Activated T-cell treated with anti-CD3 and anti-CD28 coated beads, Interleukin-2, amount 50 U/mL, for 4 hours (primary cell): Measurements from ENCODE around the gene TSC22D2. TPM values are rescaled to one million over a fixed set of nuclear protein-coding genes. Genes with fewer than 3 reads are reported as not detected.
"Not testable (repeated sequence)": the region's sequence is repeated elsewhere in the genome, so short reads cannot be mapped to it uniquely, and the experiment has no call there.

Experiments used
- ATAC-seq, 2 donors: fragments of 200-7000 bp; cut with Tn5 transposase; one replicate each; pipeline ENCODE4 v1.10.0; 2021
- DNase-seq: peaks from one replicate; pipeline ENCODE4 v3.0.0-alpha.2; 2020
- H3K27me3 Mint-ChIP-seq: one replicate; pipeline ENCODE4 v1.8.0; 2021; ENCODE audit warnings: low read depth, mixed read lengths
- H3K36me3 Mint-ChIP-seq: one replicate; pipeline ENCODE4 v1.8.0; 2022; ENCODE audit warnings: mixed read lengths; ENCODE audit not compliant: insufficient read depth
- H3K4me1 Mint-ChIP-seq: one replicate; pipeline ENCODE4 v1.8.0; 2021; ENCODE audit warnings: low read depth, mixed read lengths
- H3K4me3 Mint-ChIP-seq: one replicate; pipeline ENCODE4 v1.8.0; 2021; ENCODE audit warnings: mild to moderate bottlenecking, moderate library complexity, mixed read lengths
- H3K9me3 Mint-ChIP-seq: one replicate; pipeline ENCODE4 v1.8.0; 2021; ENCODE audit warnings: mixed read lengths
- total RNA-seq, 3 donors: library from RNA; stranded (reverse); gene quantifications; one replicate each; pipeline ENCODE4 v1.2.1, GENCODE V29; 2021

TSC22D2 gene
- total RNA-seq, 3 donors from 2014 or later, result 19.5 to 20.9 (median 20.6) TPM

DNA sequence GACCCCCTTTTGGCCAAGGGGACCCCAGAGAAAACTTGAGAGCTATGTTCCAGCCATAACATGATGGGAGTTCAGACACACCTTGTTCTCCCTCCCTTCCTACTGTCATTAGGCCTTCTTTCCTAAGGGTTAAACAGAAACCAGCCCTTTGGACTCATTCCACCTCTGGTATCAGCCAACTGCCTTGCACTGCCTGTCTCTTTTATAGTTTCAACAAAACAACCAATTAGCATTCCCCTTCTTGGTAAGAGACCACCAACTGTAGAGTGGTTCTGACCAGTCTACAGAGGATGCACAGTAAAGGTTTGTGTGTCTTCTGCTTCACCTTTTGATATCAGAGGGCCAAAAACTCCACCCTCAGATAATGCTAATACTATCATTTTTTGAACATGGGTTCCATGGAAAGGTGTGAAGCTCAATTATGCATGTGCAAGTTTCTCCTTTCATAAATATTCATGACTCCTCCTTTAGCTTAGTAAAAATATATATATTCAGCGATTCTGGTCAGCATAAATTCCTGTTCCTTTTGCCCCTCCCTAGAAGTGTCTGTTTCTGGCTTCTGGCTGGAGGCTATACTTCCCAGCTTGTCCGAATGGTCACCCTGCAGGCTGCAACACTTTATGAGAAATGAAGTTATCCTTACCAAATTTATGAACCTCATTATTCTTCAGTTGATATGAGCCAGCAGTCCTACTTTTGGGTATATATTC is 82.3 kb downstream of the TSC22D2 start:
- DNase-seq (no peak), ATAC-seq (no peak)
- Mint-ChIP-seq H3K9me3 (peaks cover 14% of the 10 kb centered on the region), H3K4me3 (no peak overlapping the region), H3K4me1 (no peaks in the 10 kb centered on the region), H3K27me3 (no peaks in the 10 kb centered on the region), H3K36me3 (peaks cover 2% of the 10 kb centered on the region)

- no peaks in the 10 kb centered on the region for H3K27me3 Mint-ChIP-seq
- no peaks in the 10 kb centered on the region for H3K36me3 Mint-ChIP-seq
- no peaks in the 10 kb centered on the region for H3K4me1 Mint-ChIP-seq
- no peak overlapping the region for H3K4me3 Mint-ChIP-seq
- no peaks in the 10 kb centered on the region for H3K9me3 Mint-ChIP-seq
- ATAC-seq (no peak), DNase-seq (no peak)
These were observed 86.4 kb downstream of the TSC22D2 start for GRCh38 chr3:150494411-150494977.

DNA sequence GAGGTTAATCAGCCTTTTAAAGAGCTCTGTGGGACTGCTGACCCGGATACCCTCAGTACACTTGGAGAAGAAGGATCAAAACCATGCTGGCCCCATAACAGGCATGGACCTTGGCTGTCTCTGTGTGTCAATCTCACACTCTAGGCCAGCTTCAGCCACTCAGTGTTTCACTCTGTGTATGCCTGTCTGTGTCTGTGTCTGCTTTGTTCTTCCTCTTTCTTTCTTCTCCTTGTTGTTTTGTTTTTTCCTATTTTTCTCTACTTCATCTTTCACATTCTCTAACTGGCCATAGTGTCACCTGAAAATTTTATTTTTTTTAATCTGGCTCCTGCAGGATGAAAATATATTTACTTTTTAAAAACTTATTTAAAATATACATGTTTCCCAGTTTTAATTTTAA is 87.1 kb downstream of the TSC22D2 start:
- Mint-ChIP-seq H3K9me3 (no peaks in the 10 kb centered on the region), H3K4me3 (no peak overlapping the region), H3K27me3 (no peaks in the 10 kb centered on the region), H3K4me1 (no peaks in the 10 kb centered on the region), H3K36me3 (no peaks in the 10 kb centered on the region)
- ATAC-seq (no peak), DNase-seq (no peak)

GRCh38 chr3:150495563-150496168 is 87.6 kb downstream of the TSC22D2 start:
- no peak for ATAC-seq

DNA sequence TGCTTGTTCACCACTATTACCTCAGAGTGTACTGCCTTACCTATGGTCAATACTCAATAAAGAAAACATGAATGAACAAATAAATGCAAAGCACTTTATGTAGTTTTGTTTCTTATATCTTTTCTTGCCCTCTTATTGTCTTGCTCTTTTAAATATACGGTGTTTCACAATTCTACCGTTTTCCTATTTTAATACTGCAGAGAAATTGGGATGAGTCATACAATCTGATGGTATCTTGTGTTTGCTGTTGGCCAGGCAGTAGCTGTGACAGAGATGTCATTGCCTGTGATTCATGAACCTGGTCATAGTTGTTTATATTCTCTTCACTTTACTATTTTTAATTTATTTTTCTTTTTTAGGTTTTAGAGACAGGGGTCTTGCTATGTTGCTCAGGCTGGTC is 89.9 kb downstream of the TSC22D2 start:
- no peaks in the 10 kb centered on the region for H3K4me1 Mint-ChIP-seq
- H3K4me3 Mint-ChIP-seq, result no peak overlapping the region
- H3K27me3 Mint-ChIP-seq, result no peaks in the 10 kb centered on the region
- H3K9me3 Mint-ChIP-seq, result peaks cover 4% of the 10 kb centered on the region
- H3K36me3 Mint-ChIP-seq, result no peaks in the 10 kb centered on the region
- no peak for DNase-seq
- no peak for ATAC-seq

More at GRCh38 chr3:150495563-150496168, 87.6 kb downstream of the TSC22D2 start:
- Mint-ChIP-seq H3K4me3 (no peak overlapping the region), H3K9me3 (no peaks in the 10 kb centered on the region), H3K4me1 (no peaks in the 10 kb centered on the region), H3K36me3 (no peaks in the 10 kb centered on the region), H3K27me3 (no peaks in the 10 kb centered on the region)
- DNase-seq, result no peak

DNA sequence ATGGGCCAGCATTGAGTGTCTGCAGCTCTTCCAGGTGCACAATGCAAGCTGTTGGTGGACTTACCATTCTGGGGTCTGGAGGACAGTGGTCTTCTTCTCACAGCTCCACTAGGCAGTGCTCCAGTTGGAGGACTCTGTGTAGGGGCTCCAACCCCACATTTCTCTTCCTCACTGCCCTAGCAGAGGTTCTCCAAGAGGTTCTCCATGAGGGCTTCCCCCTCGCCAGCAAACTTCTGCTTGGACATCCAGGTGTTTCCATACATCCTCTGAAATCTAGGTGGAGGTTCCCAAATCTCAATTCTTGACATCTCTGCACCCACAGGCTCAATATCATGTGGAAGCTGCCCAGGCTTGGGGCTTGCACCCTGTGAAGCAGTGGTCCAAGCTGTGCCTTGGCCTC is 92.9 kb downstream of the TSC22D2 start:
- DNase-seq, ATAC-seq, H3K4me3 Mint-ChIP-seq: not testable (repeated sequence)

DNA sequence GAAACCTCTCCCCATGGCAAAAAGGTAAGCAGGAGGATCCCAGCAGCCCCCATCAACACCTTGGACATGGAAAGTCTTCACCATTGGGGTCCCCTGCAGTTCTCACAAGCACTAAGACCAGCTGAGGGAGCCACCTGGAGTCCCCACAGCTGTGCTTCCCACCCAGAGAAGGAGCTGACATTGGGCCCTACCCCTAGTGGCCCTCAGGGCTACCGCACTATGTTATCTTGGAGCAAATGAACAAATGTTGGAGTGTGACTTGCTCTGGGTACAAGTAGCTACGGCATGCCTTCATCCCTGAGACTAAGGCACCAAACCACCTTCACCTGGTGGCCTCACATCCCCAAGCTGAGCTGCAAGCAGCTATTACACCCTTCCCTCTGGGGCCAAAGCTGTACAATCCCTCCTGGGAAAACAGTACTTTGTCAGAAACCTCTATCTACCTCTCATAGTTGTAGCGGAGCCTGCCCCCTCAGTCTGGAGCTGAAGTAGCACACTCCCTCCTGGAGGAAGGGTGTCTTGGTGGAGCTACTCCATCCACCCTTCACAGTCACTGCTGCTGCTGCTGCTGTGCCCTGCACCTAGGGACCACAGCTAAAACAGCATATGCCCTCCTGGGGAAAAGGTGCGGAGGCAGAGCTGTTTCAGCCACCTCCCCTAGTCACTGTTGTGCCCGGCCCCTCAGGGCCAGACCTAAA is 95.5 kb downstream of the TSC22D2 start:
- ATAC-seq (no peak), DNase-seq (no peak)
- Mint-ChIP-seq H3K4me3 (no peak overlapping the region), H3K9me3 (peaks cover 4% of the 10 kb centered on the region), H3K36me3 (no peaks in the 10 kb centered on the region), H3K4me1 (no peaks in the 10 kb centered on the region), H3K27me3 (peaks cover 25% of the 10 kb centered on the region)

More for the DNA sequence above, 92.9 kb downstream of the TSC22D2 start:
- H3K9me3 Mint-ChIP-seq, H3K4me1 Mint-ChIP-seq, H3K36me3 Mint-ChIP-seq: not testable (repeated sequence)
- peaks cover 18% of the 10 kb centered on the region for H3K27me3 Mint-ChIP-seq

DNA sequence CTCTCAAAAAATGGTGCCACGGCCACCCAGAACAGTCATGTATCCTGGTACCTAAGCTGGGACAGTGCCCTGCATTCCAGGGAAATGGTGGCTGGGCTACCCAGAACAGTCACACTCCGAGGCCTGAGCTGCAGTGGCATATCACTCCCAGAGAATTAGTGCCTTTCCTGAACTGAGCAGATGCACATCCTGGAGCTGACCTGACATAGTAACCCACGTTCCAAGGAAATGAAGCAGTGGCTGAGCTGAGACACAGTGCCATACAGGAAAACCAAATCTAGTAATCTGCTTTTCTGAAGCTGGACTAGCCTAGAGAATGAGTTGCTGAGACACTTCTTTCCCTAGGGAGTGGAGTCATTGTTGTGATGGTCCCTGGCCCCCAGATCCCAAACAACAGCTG is 96.4 kb downstream of the TSC22D2 start:
- ATAC-seq, result no peak
- peaks cover 4% of the 10 kb centered on the region for H3K9me3 Mint-ChIP-seq

DNA sequence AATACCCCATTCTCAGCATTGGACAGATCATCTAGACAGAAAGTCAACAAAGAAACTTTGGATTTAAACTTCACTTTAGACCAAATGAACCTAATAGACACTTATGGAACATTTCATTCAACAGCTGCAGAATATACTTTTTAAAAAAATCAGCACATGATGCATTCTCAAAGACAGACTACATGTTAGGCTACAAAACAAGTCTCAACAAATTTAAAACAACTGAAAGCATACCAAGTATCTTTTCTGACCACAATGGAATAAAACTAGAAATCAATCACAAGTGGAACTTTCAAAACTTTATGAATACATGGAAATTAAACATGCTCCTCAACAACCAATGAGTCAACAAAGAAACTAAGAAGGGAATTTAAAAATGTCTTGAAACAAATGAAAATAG is 100.3 kb downstream of the TSC22D2 start:
- DNase-seq (no peak), ATAC-seq (no peak)
- Mint-ChIP-seq H3K9me3 (no peaks in the 10 kb centered on the region), H3K4me1 (no peaks in the 10 kb centered on the region), H3K4me3 (no peak overlapping the region), H3K36me3 (no peaks in the 10 kb centered on the region), H3K27me3 (peaks cover 25% of the 10 kb centered on the region)

More for the DNA sequence above, 96.4 kb downstream of the TSC22D2 start:
- no peaks in the 10 kb centered on the region for H3K4me1 Mint-ChIP-seq
- no peak for DNase-seq
- peaks cover 25% of the 10 kb centered on the region for H3K27me3 Mint-ChIP-seq
- no peak overlapping the region for H3K4me3 Mint-ChIP-seq
- H3K36me3 Mint-ChIP-seq, result no peaks in the 10 kb centered on the region

DNA sequence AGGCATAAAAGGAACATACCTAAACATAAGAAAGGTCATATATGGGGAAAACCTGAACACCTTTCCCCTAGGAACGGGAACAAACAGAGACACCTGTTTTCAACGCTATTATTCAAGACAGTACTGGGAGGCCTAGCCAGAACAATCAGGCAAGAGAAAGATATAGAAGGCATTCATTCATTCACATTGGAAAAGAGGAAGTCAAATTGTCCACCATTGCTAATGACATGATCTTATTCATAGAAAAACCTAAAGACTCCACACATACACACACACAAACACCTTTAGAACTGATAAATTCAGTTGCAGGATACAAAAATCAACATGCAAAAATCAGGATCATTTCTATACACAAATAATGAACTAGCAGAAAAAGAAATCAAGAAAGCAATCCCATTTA is 101.7 kb downstream of the TSC22D2 start:
- no peak for ATAC-seq
- H3K4me1 Mint-ChIP-seq, result no peaks in the 10 kb centered on the region
- DNase-seq, result no peak

DNA sequence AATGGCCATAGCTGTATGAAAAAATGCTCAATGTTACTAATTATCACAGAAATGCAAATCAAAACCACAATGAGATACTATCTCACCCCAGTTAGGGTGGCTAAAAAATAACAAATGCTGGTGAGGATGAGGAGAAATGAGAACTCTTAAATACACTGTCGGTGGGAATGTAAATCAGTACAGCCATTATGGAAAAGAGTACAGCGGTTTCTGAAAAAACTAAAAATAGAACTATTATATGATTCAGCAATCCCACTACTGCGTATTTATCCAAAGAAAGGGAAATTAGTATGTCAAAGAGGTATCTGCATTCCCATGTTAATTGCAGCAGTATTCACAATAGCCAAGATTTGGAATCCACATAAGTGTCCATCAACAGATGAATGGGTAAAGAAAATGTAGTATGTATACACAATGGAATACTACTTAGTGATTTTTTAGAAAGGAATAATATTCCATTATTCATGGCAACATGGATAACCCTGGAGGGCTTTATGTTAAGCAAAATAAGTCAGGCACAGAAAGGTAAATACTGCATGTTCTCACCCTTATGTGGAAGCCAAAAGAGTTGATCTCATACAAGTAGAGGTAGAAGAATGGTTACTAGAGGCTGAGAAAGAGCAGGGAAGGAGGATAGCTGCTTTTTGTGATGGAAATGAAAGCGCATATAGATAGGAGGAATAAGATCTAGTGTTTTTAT is 103.2 kb downstream of the TSC22D2 start:
- no peak for ATAC-seq
- Mint-ChIP-seq H3K36me3 (no peaks in the 10 kb centered on the region), H3K9me3 (no peaks in the 10 kb centered on the region), H3K4me1 (no peaks in the 10 kb centered on the region), H3K27me3 (peaks cover 13% of the 10 kb centered on the region), H3K4me3 (no peak overlapping the region)
- no peak for DNase-seq

More for the DNA sequence above, 101.7 kb downstream of the TSC22D2 start:
- no peak overlapping the region for H3K4me3 Mint-ChIP-seq
- peaks cover 24% of the 10 kb centered on the region for H3K27me3 Mint-ChIP-seq
- no peaks in the 10 kb centered on the region for H3K9me3 Mint-ChIP-seq
- H3K36me3 Mint-ChIP-seq, result no peaks in the 10 kb centered on the region

GRCh38 chr3:150515210-150515609 is 107.1 kb downstream of the TSC22D2 start:
- H3K4me3 Mint-ChIP-seq, result no peak overlapping the region
- peaks cover 7% of the 10 kb centered on the region for H3K27me3 Mint-ChIP-seq
- DNase-seq, result no peak
- no peaks in the 10 kb centered on the region for H3K4me1 Mint-ChIP-seq
- peaks cover 2% of the 10 kb centered on the region for H3K36me3 Mint-ChIP-seq
- H3K9me3 Mint-ChIP-seq, result peaks cover 7% of the 10 kb centered on the region
- ATAC-seq, result no peak
